Left ventricle myocardium superior (tissue), 1 donor: ENCODE results near the gene CHRND. TPM values are rescaled to one million over a fixed set of nuclear protein-coding genes. Genes with fewer than 3 reads are reported as not detected.

Experiments
- ATAC-seq: fragments of 200-7000 bp; cut with Tn5 transposase; one replicate; pipeline ENCODE4 v1.9.1; 2020; ENCODE audit warnings: mild to moderate bottlenecking, moderate library complexity
- DNase-seq: peaks from one replicate; pipeline ENCODE4 v3.0.0-alpha.2; 2020
- intact Hi-C: fragments of 100-400 bp; cut with micrococcal nuclease; formaldehyde crosslinking; loops from one replicate; pipeline ENCODE4 v1.11.0; 2022
- long read RNA-seq: library from polyadenylated mRNA; unstranded; transcript quantifications from one replicate; pipeline ENCODE4 v2.0.0, GENCODE V29; 2021
- total RNA-seq: library from RNA; stranded (reverse); fragmentation: NEBNext Ultra II Directional; extraction: Animal tissue kit (Norgen Biotek cat#: 25700); gene quantifications from one replicate; pipeline ENCODE4 v1.2.1, GENCODE V29; 2021
- donor health status: DM: no; HTN: yes; CAD: no; lungs with severe emphysema.

Gene CHRND
- total RNA-seq, result not detected
- long read RNA-seq, partial matches to known transcripts, result 1 of 1 reads
- long read RNA-seq, other reads (novel, unspliced or antisense), result 0 of 1 reads

GRCh38 chr2:232525791-232526371 lies at the start of gene CHRND:
CHRND (plus strand) TSS chr2:232526160; CDS start chr2:232526216, 56 bp downstream.
- intact Hi-C loops, result no loop called here
- DNase-seq (peak; percentile 65), ATAC-seq (peak; percentile 61)

GRCh38 chr2:232476791-232477190 lies 49.2 kb upstream of the CHRND start:
- intact Hi-C loops, result no loop called here
- no peak for ATAC-seq

GRCh38 chr2:232477751-232478510 lies 48.0 kb upstream of the CHRND start:
- ATAC-seq (no peak), DNase-seq (no peak)
- intact Hi-C loops, result no loop called here

More at GRCh38 chr2:232476791-232477190, 49.2 kb upstream of the CHRND start:
- no peak for DNase-seq

- intact Hi-C loops, result no loop called here
- no peak for DNase-seq
- ATAC-seq, result no peak
These were observed 47.2 kb upstream of the CHRND start for GRCh38 chr2:232478571-232479340.

- ATAC-seq, result no peak
- intact Hi-C loops, result no loop called here
- no peak for DNase-seq
These were observed 46.4 kb upstream of the CHRND start for GRCh38 chr2:232479341-232480200.

- ATAC-seq (no peak), DNase-seq (no peak)
- intact Hi-C loops, result no loop called here
These were observed 45.5 kb upstream of the CHRND start for GRCh38 chr2:232480201-232481190.

GRCh38 chr2:232481322-232482140 lies 44.4 kb upstream of the CHRND start:
- no peak for DNase-seq
- ATAC-seq, result no peak
- intact Hi-C loops, result no loop called here

- intact Hi-C loops, result no loop called here
- ATAC-seq (no peak), DNase-seq (no peak)
These were observed 43.4 kb upstream of the CHRND start for GRCh38 chr2:232482301-232483238.

GRCh38 chr2:232483311-232483922 lies 42.5 kb upstream of the CHRND start:
- no peak for ATAC-seq
- no peak for DNase-seq
- intact Hi-C loops, result no loop called here

GRCh38 chr2:232483923-232484627 lies 41.9 kb upstream of the CHRND start:
- intact Hi-C loops, result no loop called here
- ATAC-seq (no peak), DNase-seq (no peak)

- ATAC-seq, result no peak
- no peak for DNase-seq
- intact Hi-C loops, result no loop called here
These were observed 41.2 kb upstream of the CHRND start for GRCh38 chr2:232484628-232485347.

GRCh38 chr2:232485348-232485756 lies 40.6 kb upstream of the CHRND start:
- ATAC-seq, result no peak
- intact Hi-C loops, result no loop called here

GRCh38 chr2:232485757-232486557 lies 40.0 kb upstream of the CHRND start:
- DNase-seq (no peak), ATAC-seq (no peak)
- intact Hi-C loops, result no loop called here

More at GRCh38 chr2:232485348-232485756, 40.6 kb upstream of the CHRND start:
- DNase-seq, result no peak
